Gastrocnemius medialis (tissue), 4 donors: Measurements from ENCODE around the gene SLC39A8.

Experiments
- POLR2A ChIP-seq, 2 donors: fragments of 450-650 bp; IDR thresholded peaks; one replicate each; pipeline ENCODE4 v1.6.1; 2017; ENCODE audit warnings: antibody characterized with exemption in 2 of 2, mild to moderate bottlenecking in 2 of 2, moderate library complexity in 2 of 2
- TF ChIP-seq, protein P1 (sequence below), 5 experiments: fragments of 450-650 bp in 3 of 5; fragments of 200-600 bp in 2 of 5; sonication (generic) in 2 of 5; IDR thresholded peaks in 4 of 5; conservative IDR thresholded peaks in 1 of 5; 1 replicate in 4 of 5; 2 replicates in 1 of 5; pipeline ENCODE4 v1.5.1; 2016 to 2019; ENCODE audit warnings: antibody characterized with exemption in 5 of 5, mild to moderate bottlenecking in 3 of 5, moderate library complexity in 3 of 5

GRCh38 chr4:102253860-102254259, 91.4 kb downstream of the SLC39A8 start:
- TF ChIP-seq, protein P1, sequence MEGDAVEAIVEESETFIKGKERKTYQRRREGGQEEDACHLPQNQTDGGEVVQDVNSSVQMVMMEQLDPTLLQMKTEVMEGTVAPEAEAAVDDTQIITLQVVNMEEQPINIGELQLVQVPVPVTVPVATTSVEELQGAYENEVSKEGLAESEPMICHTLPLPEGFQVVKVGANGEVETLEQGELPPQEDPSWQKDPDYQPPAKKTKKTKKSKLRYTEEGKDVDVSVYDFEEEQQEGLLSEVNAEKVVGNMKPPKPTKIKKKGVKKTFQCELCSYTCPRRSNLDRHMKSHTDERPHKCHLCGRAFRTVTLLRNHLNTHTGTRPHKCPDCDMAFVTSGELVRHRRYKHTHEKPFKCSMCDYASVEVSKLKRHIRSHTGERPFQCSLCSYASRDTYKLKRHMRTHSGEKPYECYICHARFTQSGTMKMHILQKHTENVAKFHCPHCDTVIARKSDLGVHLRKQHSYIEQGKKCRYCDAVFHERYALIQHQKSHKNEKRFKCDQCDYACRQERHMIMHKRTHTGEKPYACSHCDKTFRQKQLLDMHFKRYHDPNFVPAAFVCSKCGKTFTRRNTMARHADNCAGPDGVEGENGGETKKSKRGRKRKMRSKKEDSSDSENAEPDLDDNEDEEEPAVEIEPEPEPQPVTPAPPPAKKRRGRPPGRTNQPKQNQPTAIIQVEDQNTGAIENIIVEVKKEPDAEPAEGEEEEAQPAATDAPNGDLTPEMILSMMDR (IDR thresholded peaks at IDR 0.05 in 4 of 5, conservative IDR thresholded peaks at IDR 0.05 in 1 of 5) = no peak
- no peak for TF ChIP-seq POLR2A (IDR thresholded peaks at IDR 0.05)
